ENCODE measurements around the gene PLP2.

The PLP2 gene

DNA sequence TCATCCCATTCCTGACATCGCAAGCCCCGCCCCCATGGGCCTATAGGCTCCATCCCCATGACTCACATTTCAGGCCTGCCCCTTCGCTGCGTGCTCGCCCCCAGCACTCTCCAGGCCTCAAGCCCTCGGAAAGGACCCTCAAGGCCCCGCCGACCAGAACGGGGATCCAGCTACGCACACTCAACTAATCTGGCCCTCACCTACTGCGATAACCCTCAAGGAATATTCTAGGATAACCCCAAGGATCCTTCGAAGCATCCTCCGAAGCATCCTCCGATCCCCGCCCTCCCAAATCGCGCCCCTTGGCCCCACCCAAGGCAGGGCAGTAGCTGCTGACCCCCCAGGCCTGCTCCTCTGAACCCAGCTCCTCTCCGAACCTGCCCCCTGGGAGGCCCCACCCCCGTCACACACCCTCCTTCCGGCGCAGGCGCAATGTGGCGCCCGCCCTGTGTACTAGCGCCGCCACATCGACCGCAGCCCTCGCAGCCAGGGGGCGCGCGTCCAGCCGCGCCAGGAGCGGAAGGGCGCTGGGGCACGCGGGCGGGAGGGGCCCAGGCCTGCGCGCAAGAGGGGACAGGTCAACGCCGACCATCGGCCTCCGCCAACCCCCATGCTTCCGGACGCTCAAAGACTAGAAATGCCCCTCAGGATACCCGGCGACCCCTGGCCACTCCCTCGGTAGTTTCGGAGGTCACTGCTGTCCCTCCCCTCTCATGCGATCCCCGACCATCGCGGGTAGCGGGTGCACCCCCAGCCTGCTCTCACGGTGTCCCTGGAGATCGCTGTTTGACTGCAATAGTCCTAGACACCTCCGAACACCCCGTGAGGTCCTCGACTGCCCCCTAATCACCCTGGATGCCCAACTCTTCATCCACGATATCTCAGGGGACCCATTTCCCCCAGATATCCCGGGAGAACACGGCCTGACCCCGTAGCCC lies 15.5 kb upstream of the PLP2 start:
- DNase-seq (ENCODE audit: low read depth) = peak; percentile 94
- TF ChIP-seq CTCF (conservative IDR thresholded peaks at IDR 0.05; ENCODE audit: low read depth, low read length) = peak; percentile 45
- peak overlapping the region; percentile 55 for H3K4me3 ChIP-seq (ENCODE audit: low read depth, low read length)

- TF ChIP-seq CTCF (conservative IDR thresholded peaks at IDR 0.05; ENCODE audit: low read depth, low read length) = no peak
- no peak overlapping the region for H3K4me3 ChIP-seq (ENCODE audit: low read depth, low read length)
- no peak for DNase-seq (ENCODE audit: low read depth)
Observed at GRCh38 chrX:49157194-49157593, 14.5 kb upstream of the PLP2 start.

DNA sequence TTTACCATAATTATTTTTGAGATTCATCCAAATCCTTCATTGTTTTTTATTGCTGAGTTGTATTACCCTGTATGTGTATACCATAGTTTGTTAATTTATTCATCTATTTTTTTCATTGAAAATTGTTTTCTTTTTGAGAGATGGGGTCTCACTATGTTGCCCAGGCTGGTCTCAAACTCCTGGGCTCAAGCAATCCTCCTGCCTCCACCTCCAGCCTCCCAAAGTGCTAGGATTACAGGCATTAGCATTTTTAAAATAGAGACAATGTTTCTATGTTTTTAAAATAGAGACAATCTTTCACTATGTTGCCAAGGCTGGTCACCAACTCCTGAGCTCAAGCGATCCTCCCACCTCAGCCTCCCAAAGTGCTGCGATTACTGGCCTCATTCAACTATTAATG lies 10.8 kb upstream of the PLP2 start:
- H3K4me3 ChIP-seq (ENCODE audit: low read depth, low read length) = no peak overlapping the region
- DNase-seq (ENCODE audit: low read depth) = no peak
- TF ChIP-seq CTCF (conservative IDR thresholded peaks at IDR 0.05; ENCODE audit: low read depth, low read length) = no peak

DNA sequence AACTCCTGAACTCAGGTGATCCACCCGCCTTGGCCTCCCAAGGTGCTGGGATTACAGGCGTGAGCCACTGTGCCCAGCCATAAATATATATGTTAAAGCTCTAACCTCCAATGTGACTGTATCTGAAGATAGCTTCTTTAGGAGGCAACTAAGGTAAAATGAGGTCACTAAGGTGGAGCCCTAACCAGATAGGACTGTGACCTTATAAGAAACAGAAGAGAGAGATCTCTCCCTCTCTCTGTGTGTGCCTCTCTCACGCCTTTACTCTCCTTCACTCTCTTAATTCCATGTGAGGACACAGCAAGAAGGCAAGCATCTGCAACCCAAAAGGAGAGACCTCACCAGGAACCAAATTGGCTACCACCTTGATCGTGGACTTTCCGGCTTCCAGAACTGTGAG lies 10.1 kb upstream of the PLP2 start:
- H3K4me3 ChIP-seq (ENCODE audit: low read depth, low read length) = no peak overlapping the region
- TF ChIP-seq CTCF (conservative IDR thresholded peaks at IDR 0.05; ENCODE audit: low read depth, low read length) = no peak
- DNase-seq (ENCODE audit: low read depth) = no peak

DNA sequence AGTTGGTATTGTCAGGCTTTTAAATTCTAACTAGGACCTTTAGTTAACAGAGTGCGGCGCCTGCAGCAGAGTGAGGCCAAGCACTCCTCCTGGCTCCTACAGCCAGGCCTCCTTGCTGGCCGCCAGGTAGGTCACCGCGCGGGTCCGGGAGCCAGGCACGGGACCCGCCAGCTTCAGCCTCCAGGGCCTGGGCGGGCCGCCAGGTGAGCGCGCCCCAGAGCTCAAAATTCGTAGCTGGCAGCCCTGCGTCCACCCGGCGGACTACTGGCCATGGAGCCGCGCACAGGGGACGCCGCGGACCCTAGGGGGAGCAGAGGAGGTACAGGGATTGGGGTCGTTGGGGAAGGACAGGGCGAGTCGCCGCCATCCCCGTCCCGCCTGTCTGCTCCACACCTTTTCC lies 9.1 kb upstream of the PLP2 start, which contains the start of gene MAGIX:
MAGIX (plus strand) TSS at position 139 of the 400 bp plus-strand sequence; CDS start at position 271, 132 bp downstream.
- peak within 1 kb of the TSS; percentile 57 for H3K4me3 ChIP-seq (ENCODE audit: low read depth, low read length)
- TF ChIP-seq CTCF (conservative IDR thresholded peaks at IDR 0.05; ENCODE audit: low read depth, low read length) = no peak
- DNase-seq (ENCODE audit: low read depth) = no peak

GRCh38 chrX:49163555-49164419 lies 7.9 kb upstream of the PLP2 start:
- peak overlapping the region; percentile 57 for H3K4me3 ChIP-seq (ENCODE audit: low read depth, low read length)
- peak; percentile 34 for TF ChIP-seq CTCF (conservative IDR thresholded peaks at IDR 0.05; ENCODE audit: low read depth, low read length)
- peak; percentile 85 for DNase-seq (ENCODE audit: low read depth)
